H1 (cell line): Measurements from ENCODE around the gene PLXNB3. TPM values are rescaled to one million over a fixed set of nuclear protein-coding genes. Genes with fewer than 3 reads are reported as not detected.

ENCODE experiments used
- ASH2L ChIP-seq: fragments of 200-600, 300-600 bp; sonication (generic); IDR thresholded peaks from one replicate; pipeline ENCODE4 v1.7.1; 2017; ENCODE audit warnings: low read length
- BACH1 ChIP-seq: IDR thresholded peaks from 2 replicates; pipeline ENCODE4 v1.6.1; 2012; ENCODE audit warnings: low read length, improper control_type of control experiment
- CBX8 ChIP-seq: fragments of 300-800, 300-1000 bp; sonication (generic); IDR thresholded peaks from 2 replicates; pipeline ENCODE4 v1.7.1; 2016; ENCODE audit warnings: low read depth, low read length, borderline replicate concordance
- CEBPB ChIP-seq: IDR thresholded peaks from 2 replicates; pipeline ENCODE4 v1.6.1; 2012; ENCODE audit warnings: low read depth, low read length
- CHD1 ChIP-seq: IDR thresholded peaks from 2 replicates; pipeline ENCODE4 v1.6.1; 2012; ENCODE audit warnings: low read depth, low read length, improper control_type of control experiment
- CREB1 ChIP-seq: IDR thresholded peaks from 2 replicates; pipeline ENCODE4 v1.6.1; 2012; ENCODE audit warnings: inconsistent platforms
- E2F6 ChIP-seq: IDR thresholded peaks from 2 replicates; pipeline ENCODE4 v1.6.1; 2012; ENCODE audit warnings: inconsistent platforms
- EGR1 ChIP-seq: IDR thresholded peaks from 2 replicates; pipeline ENCODE4 v1.6.1; 2011; ENCODE audit warnings: low read depth, low read length, borderline replicate concordance
- GABPA ChIP-seq: IDR thresholded peaks from 2 replicates; pipeline ENCODE4 v1.6.1; 2011; ENCODE audit warnings: mild to moderate bottlenecking, low read length, moderate library complexity, borderline replicate concordance; ENCODE audit not compliant: insufficient read depth
- GTF2F1 ChIP-seq: IDR thresholded peaks from 2 replicates; pipeline ENCODE4 v1.6.1; 2012; ENCODE audit warnings: low read depth, low read length, improper control_type of control experiment, borderline replicate concordance
- HDAC6 ChIP-seq: IDR thresholded peaks from one replicate; pipeline ENCODE4 v1.7.1; 2012; ENCODE audit warnings: low read depth, mild to moderate bottlenecking, inconsistent platforms, low read length, moderate library complexity
- KDM4A ChIP-seq: IDR thresholded peaks from one replicate; pipeline ENCODE4 v1.7.1; 2012; ENCODE audit warnings: low read depth, mild to moderate bottlenecking, moderate library complexity, low read length, inconsistent platforms; ENCODE audit not compliant: severe bottlenecking
- KDM5A ChIP-seq: fragments of 200-600 bp; IDR thresholded peaks from 2 replicates; pipeline ENCODE4 v1.7.1; 2012; ENCODE audit warnings: mild to moderate bottlenecking, low read length, inconsistent platforms, mixed read lengths
- NANOG ChIP-seq: IDR thresholded peaks from 2 replicates; pipeline ENCODE4 v1.6.1; 2011; ENCODE audit warnings: low read length, low read depth, mild to moderate bottlenecking, inconsistent platforms; ENCODE audit not compliant: insufficient read depth, poor library complexity, severe bottlenecking
- NRF1 ChIP-seq: IDR thresholded peaks from 2 replicates; pipeline ENCODE4 v1.6.1; 2011; ENCODE audit warnings: mild to moderate bottlenecking, low read depth, low read length, improper control_type of control experiment
- RXRA ChIP-seq: IDR thresholded peaks from 2 replicates; pipeline ENCODE4 v1.6.1; 2011; ENCODE audit warnings: low read depth, mild to moderate bottlenecking, low read length, moderate library complexity; ENCODE audit not compliant: insufficient read depth
- SAP30 ChIP-seq: fragments of 300-600 bp; sonication (generic); IDR thresholded peaks from 2 replicates; pipeline ENCODE4 v1.7.1; 2012; ENCODE audit warnings: low read length, moderate library complexity, mild to moderate bottlenecking, inconsistent platforms; ENCODE audit not compliant: insufficient read depth, insufficient replicate concordance
- SIX5 ChIP-seq: IDR thresholded peaks from 2 replicates; pipeline ENCODE4 v1.6.1; 2011; ENCODE audit warnings: mild to moderate bottlenecking, low read depth, low read length
- SP1 ChIP-seq: IDR thresholded peaks from 2 replicates; pipeline ENCODE4 v1.6.1; 2011; ENCODE audit warnings: low read depth, low read length
- SUZ12 ChIP-seq: fragments of 200-600 bp; sonication (generic); IDR thresholded peaks from 2 replicates; pipeline ENCODE4 v1.6.1; 2012; ENCODE audit warnings: mild to moderate bottlenecking, inconsistent platforms, low read length, moderate library complexity, mixed read lengths
- TAF1 ChIP-seq: IDR thresholded peaks from 2 replicates; pipeline ENCODE4 v1.6.1; 2011; ENCODE audit warnings: mild to moderate bottlenecking, low read depth, low read length
- TAF7 ChIP-seq: optimal IDR thresholded peaks from 2 replicates; pipeline ENCODE3; 2011; ENCODE audit warnings: low read depth, mild to moderate bottlenecking, inconsistent platforms, low read length, moderate library complexity, borderline replicate concordance
- TBP ChIP-seq: IDR thresholded peaks from 2 replicates; pipeline ENCODE4 v1.6.1; 2011; ENCODE audit warnings: low read depth, low read length, improper control_type of control experiment
- YY1 ChIP-seq: IDR thresholded peaks from 2 replicates; pipeline ENCODE4 v1.6.1; 2011; ENCODE audit warnings: low read depth, mild to moderate bottlenecking, low read length
- polyA plus RNA-seq, 7 experiments: library from polyadenylated mRNA; depleted of rRNA in 3 of 7; stranded (reverse) in 5 of 7; unstranded in 2 of 7; fragments of >200 nt in 5 of 7; fragments of 200-250 nt in 2 of 7; gene quantifications; 1 replicate in 5 of 7; 2 replicates in 1 of 7; 4 replicates in 1 of 7; pipeline versions ENCODE4 v1.2.1 to v1.2.3, GENCODE V29; 2011 to 2013; ENCODE audit warnings: missing spikeins in 2 of 7, mixed read lengths in 2 of 7
- total RNA-seq: library from RNA; stranded (reverse); fragmentation: NEBNext Ultra II Directional; extraction: Animal tissue kit (Norgen Biotek cat#: 25700); gene quantifications from 2 replicates; pipeline ENCODE4 v1.2.1, GENCODE V29; 2021

Gene PLXNB3
- total and polyA plus RNA-seq, 2 of the 8 experiments (the other 6 are each of a cell fraction or from before 2014, with no cell fraction given): 1.2 to 2.7 TPM

DNA sequence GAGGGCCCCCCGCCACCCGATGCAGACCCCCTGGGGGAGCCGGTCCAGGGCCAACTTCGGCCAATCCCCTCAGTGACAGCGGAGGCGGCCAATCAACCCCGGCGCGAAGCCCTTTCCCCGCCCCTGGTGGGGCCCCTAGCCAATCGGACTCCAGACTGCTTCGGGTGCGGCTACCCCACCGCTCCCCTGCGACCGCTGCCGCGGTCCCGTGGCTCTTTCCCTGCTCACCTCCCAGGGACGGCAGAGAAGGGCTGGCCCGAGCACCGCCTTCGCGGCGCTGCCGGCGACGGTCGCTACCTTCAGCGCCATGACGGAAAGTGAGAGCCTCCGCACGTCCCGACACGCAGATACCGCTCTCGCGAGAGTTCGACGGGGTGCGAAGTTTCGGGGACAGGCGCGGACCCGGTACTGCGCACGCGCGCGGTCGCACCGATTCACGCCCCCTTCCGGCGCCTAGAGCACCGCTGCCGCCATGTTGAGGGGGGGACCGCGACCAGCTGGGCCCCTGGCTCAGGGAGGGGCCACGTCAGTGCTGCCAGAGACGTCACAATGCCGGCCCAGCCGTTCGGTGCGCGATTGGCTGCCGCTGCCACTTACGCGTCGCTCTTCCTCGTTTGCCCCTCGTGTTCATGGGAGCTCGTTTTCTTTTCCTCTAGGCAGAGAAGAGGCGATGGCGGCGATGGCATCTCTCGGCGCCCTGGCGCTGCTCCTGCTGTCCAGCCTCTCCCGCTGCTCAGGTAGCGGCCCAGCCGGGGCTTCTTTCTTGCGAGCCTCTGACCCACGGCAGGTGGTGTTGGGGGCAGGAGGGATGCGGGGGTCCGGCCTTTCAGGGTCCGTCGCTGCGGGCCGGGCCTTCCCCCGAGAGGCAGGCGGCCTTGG is 30.2 kb downstream of the PLXNB3 start, which contains the start of the genes IDH3G and SSR4 (continued):
- TF ChIP-seq EGR1 (no peak), SIX5 (no peak), CREB1 (peak; percentile 92), CEBPB (no peak), E2F6 (peak; percentile 50; the same call in 1 of the 2 replicates), NANOG (no peak), KDM4A (no peak), BACH1 (no peak), TBP (no peak; the same call in 1 of the 2 replicates), KDM5A (no peak), YY1 (peak; percentile 94), CBX8 (no peak), RXRA (no peak), GABPA (no peak), SAP30 (no peak), ASH2L (no peak), NRF1 (peak; percentile 60), CHD1 (no peak), SUZ12 (no peak), GTF2F1 (no peak), TAF7 (peak; percentile 55), SP1 (peak; percentile 83), HDAC6 (no peak), TAF1 (peak; percentile 80)
